ENCODE data around the gene ARMH3.

DNA sequence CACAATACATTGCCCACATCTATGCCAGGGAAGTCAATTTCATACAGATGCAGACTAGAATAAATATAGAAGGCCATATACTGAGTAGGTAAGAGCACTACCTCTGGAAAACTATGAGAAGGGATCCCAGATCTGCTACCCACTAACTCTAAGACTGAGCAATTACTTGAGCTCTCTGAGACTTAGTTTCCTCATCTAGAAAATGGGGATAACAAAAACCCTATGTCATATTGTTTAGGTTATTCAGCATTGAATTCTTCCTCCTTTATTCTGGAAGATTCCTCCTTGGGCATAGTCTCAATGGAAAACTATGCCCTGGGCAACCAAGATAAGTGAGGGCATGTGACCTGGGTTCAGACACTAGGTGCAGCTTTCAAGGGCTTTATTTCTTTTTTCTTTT lies 4.0 kb upstream of the ARMH3 start:
- TF ChIP-seq, protein P1, sequence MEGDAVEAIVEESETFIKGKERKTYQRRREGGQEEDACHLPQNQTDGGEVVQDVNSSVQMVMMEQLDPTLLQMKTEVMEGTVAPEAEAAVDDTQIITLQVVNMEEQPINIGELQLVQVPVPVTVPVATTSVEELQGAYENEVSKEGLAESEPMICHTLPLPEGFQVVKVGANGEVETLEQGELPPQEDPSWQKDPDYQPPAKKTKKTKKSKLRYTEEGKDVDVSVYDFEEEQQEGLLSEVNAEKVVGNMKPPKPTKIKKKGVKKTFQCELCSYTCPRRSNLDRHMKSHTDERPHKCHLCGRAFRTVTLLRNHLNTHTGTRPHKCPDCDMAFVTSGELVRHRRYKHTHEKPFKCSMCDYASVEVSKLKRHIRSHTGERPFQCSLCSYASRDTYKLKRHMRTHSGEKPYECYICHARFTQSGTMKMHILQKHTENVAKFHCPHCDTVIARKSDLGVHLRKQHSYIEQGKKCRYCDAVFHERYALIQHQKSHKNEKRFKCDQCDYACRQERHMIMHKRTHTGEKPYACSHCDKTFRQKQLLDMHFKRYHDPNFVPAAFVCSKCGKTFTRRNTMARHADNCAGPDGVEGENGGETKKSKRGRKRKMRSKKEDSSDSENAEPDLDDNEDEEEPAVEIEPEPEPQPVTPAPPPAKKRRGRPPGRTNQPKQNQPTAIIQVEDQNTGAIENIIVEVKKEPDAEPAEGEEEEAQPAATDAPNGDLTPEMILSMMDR (IDR thresholded peaks at IDR 0.05) = no peak
- no peak for TF ChIP-seq POLR2A (IDR thresholded peaks at IDR 0.05)

All from body of pancreas (tissue), 4 donors.